PFSK-1 (cell line): ENCODE data around the gene NEDD4L.

Experiments used
- POLR2AphosphoS5 ChIP-seq: IDR thresholded peaks from 2 replicates; pipeline ENCODE4 v1.6.1; 2012; ENCODE audit warnings: low read depth, mild to moderate bottlenecking, control low read depth, low read length, moderate library complexity
- REST ChIP-seq, 2 experiments: IDR thresholded peaks; 2 replicates each; pipeline versions ENCODE4 v1.6.1 to v1.8.0; 2011 to 2012; ENCODE audit warnings: low read depth in 2 of 2, low read length in 2 of 2, control low read depth in 1 of 2, inconsistent platforms in 1 of 2, mild to moderate bottlenecking in 1 of 2, moderate library complexity in 1 of 2; ENCODE audit not compliant: insufficient read depth in 1 of 2

- TF ChIP-seq POLR2AphosphoS5 (no peak), REST (IDR thresholded peaks at IDR 0.05; ENCODE audit: insufficient read depth in 1 of 2, low read depth in 2 of 2, low read length in 2 of 2) (no peak)
Observed at GRCh38 chr18:58242968-58243367, 198.9 kb downstream of the NEDD4L start.
